Heart left ventricle (tissue), 16 donors: ENCODE results near the gene SERTM2. TPM values are rescaled to one million over a fixed set of nuclear protein-coding genes. Genes with fewer than 3 reads are reported as not detected.
A peak's percentile ranks its signal among the peaks of the same experiment; 100 is the strongest.

Source experiments
- ATAC-seq, 4 donors: fragments of 200-7000 bp; cut with Tn5 transposase; one replicate each; pipeline ENCODE4 v1.9.1; 2020 to 2022; ENCODE audit warnings: moderate library complexity in 4 of 4, mild to moderate bottlenecking in 3 of 4, moderate number of reproducible peaks in 1 of 4
- DNase-seq, 5 donors: peaks; one replicate each; pipeline ENCODE4 v3.0.0-alpha.2; 2020
- H3K27ac ChIP-seq, 12 donors: fragments of 200-600 bp; sonication (generic) in 4 of 12; one replicate each; pipeline versions ENCODE4 v1.5.0 to v1.8.0; 2016 to 2022; ENCODE audit warnings: mild to moderate bottlenecking in 2 of 12
- H3K27me3 ChIP-seq, 9 donors: fragments of 200-600 bp; sonication (generic) in 2 of 9; one replicate each; pipeline versions ENCODE4 v1.5.1 to v1.8.0; 2016 to 2022; ENCODE audit warnings: mild to moderate bottlenecking in 3 of 9
- H3K36me3 ChIP-seq, 9 donors: fragments of 200-600 bp; sonication (generic) in 2 of 9; one replicate each; pipeline versions ENCODE4 v1.5.0 to v1.8.0; 2018 to 2022; ENCODE audit warnings: mild to moderate bottlenecking in 2 of 9
- H3K4me1 ChIP-seq, 12 donors: fragments of 200-600 bp; sonication (generic) in 4 of 12; one replicate each; pipeline versions ENCODE4 v1.5.0 to v1.8.0; 2016 to 2022; ENCODE audit warnings: mild to moderate bottlenecking in 3 of 12
- H3K4me3 ChIP-seq, 12 donors: fragments of 200-600 bp; sonication (generic) in 4 of 12; one replicate each; pipeline versions ENCODE4 v1.5.0 to v1.8.0; 2017 to 2022; ENCODE audit warnings: mild to moderate bottlenecking in 9 of 12, moderate library complexity in 4 of 12
- H3K9me3 ChIP-seq, 12 donors: fragments of 200-600 bp; sonication (generic) in 4 of 12; one replicate each; pipeline versions ENCODE4 v1.5.0 to v1.8.0; 2016 to 2022; ENCODE audit warnings: mild to moderate bottlenecking in 1 of 12
- CTCF ChIP-seq, 12 donors: fragments of 200-600 bp; sonication (generic) in 4 of 12; IDR thresholded peaks; one replicate each; pipeline versions ENCODE4 v1.5.0 to v1.8.0; 2018 to 2022; ENCODE audit warnings: antibody characterized with exemption in 12 of 12, mild to moderate bottlenecking in 5 of 12
- POLR2A ChIP-seq, 2 donors: fragments of 450-650 bp; IDR thresholded peaks; one replicate each; pipeline ENCODE4 v1.6.1; 2017; ENCODE audit warnings: antibody characterized with exemption in 2 of 2, mild to moderate bottlenecking in 2 of 2, moderate library complexity in 2 of 2
- WGBS, 4 donors: extraction: QIAGEN DNeasy Blood & Tissue Kit in 2 of 4; methylation state at CpG; one replicate each; pipeline versions ENCODE4 v1.1.5 to v1.1.7; 2013 to 2018; 5-methylcytosine and 5-hydroxymethylcytosine counted together
- intact Hi-C, 10 donors: fragments of 100-400 bp; cut with DNase I; formaldehyde crosslinking; loops; one replicate each; pipeline versions ENCODE4 v1.11.1 to v1.14.2; 2022
- polyA plus RNA-seq, 2 donors: library from polyadenylated mRNA; stranded (reverse); fragments of 200-250 nt; gene quantifications; one replicate each; pipeline ENCODE4 v1.2.3, GENCODE V29; 2013
- total RNA-seq, 9 donors: library from RNA; depleted of rRNA in 2 of 9; stranded (reverse); fragments of >200 nt in 2 of 9; fragmentation: NEBNext Ultra II Directional in 3 of 9; extraction: Animal tissue kit (Norgen Biotek cat#: 25700) in 3 of 9; gene quantifications; one replicate each; pipeline versions ENCODE4 v1.1.0 to v1.2.4, GENCODE V29; 2016 to 2023
- donor health status: ischemic (EF 13 %, LVEDD 7.1; RV severe dilation, severe dysfunction).
- donor health status: healthy with polysubstance abuse.
- donor health status: DM: no; HTN: yes; CAD: no.
- donor health status: DM: no; HTN: no; CAD: no.
- donor health status: ischemic (EF 25% LVEDD 6.9; RV normal size, moderate dysfunction).
- donor health status: ischemic (EF 25% LVEDD 5.7; RV mildly dilated, moderate dysfunction).
- donor health status: healthy.
- donor health status: DM: yes; HTN: yes; CAD: no.
- donor health status: ischemic (EF 35%, LVEDD 5.7; RV mildly dilated, moderate dysfunction).
- donor health status: nonischemic (EF 11% LVEDD 7.7; RV severe dilation, severe dysfunction).
- donor health status: DM: yes; HTN: yes; CAD: no.
- donor health status: PGD.
- donor health status: ischemic (EF 29% LVEDD 5.4; RV normal size, mild dysfunction).
- donor health status: nonischemic (EF 23%, LVEDD 6.1; RV moderate dilation, normal function).

SERTM2 gene
- total and polyA plus RNA-seq, 11 donors, result 0.27 TPM; not detected in 10

DNA sequence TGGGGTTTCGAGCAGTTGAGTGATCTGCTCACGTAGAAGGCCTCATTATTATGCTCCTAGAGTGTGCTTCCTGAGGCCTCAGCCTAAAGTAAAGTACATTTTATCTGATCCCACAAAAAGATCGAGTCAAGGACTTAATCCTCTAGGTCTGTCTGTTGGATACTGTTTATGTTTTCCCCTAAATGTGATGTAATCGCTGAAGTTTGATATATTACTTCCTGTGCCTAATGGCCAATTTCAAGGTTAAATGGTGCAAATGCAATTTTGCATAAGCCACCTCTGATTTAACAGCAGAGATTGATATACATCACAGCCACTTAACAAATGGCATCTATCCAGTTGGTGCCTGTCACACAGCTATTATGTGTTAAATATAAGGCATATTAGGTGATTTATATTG is 19.4 kb upstream of the SERTM2 start:
- DNase-seq, result no peak
- 45 to 73% (median 65%) methylated on average over 4 of the region's 4 CpGs for WGBS, 4 donors
- no peak for TF ChIP-seq POLR2A (IDR thresholded peaks at IDR 0.05)
- no peak for ATAC-seq
- Histone ChIP-seq H3K27ac (no peak overlapping the region), H3K4me1 (no peaks in the 10 kb centered on the region), H3K36me3 (no peaks in the 10 kb centered on the region), H3K9me3 (no peaks in the 10 kb centered on the region), H3K27me3 (peaks cover 0 to 6% (median 0%) of the 10 kb centered on the region in 9 donors), H3K4me3 (no peak overlapping the region)
- intact Hi-C loops, result no loop called here

- intact Hi-C loops, result no loop called here
- H3K4me1 ChIP-seq, result no peaks in the 10 kb centered on the region
- H3K27me3 ChIP-seq, result peaks cover 0 to 5% (median 0%) of the 10 kb centered on the region in 9 donors
- H3K27ac ChIP-seq, result no peak overlapping the region
- DNase-seq, result no peak
- no peaks in the 10 kb centered on the region for H3K36me3 ChIP-seq
- no peaks in the 10 kb centered on the region for H3K9me3 ChIP-seq
- no peak for ATAC-seq
- H3K4me3 ChIP-seq, result no peak overlapping the region
- no peak for TF ChIP-seq CTCF (IDR thresholded peaks at IDR 0.05)
- no peak for TF ChIP-seq POLR2A (IDR thresholded peaks at IDR 0.05)
- WGBS, 4 donors, result 68 to 81% (median 74%) methylated on average over 3 of the region's 3 CpGs
These were observed 12.8 kb upstream of the SERTM2 start for GRCh38 chrX:111498538-111499103.

GRCh38 chrX:111503485-111503993 is 7.9 kb upstream of the SERTM2 start:
- no peak overlapping the region for H3K4me3 ChIP-seq
- H3K9me3 ChIP-seq, result no peaks in the 10 kb centered on the region
- WGBS, 4 donors, result 34 to 69% (median 50%) methylated on average over 2 of the region's 2 CpGs
- DNase-seq, result no peak
- intact Hi-C loops, result no loop called here
- no peaks in the 10 kb centered on the region for H3K4me1 ChIP-seq
- H3K27ac ChIP-seq, result no peak overlapping the region
- TF ChIP-seq POLR2A (IDR thresholded peaks at IDR 0.05), result no peak
- no peak for TF ChIP-seq CTCF (IDR thresholded peaks at IDR 0.05)
- H3K36me3 ChIP-seq, result no peaks in the 10 kb centered on the region
- peaks cover 0 to 18% (median 0%) of the 10 kb centered on the region in 9 donors for H3K27me3 ChIP-seq
- no peak for ATAC-seq

DNA sequence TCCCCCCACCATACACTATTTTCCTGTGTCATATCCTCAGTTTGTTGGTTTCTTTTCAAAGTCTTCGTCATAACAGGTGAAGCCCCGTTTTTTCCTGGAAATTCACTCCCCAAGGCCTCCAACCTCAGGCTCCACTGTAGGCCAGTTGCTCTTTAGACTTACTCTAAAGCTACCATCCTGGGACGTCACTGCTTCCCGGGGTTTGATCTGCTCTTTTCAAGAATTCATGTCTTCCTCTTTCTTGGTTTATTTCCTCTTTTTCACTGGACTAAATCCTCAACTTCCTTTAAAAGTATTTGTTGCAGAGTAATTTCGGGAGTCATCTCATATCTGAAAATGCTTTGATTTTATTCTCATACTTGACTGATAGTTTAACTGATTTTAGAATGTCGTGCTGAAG is 6.5 kb upstream of the SERTM2 start:
- WGBS, 4 donors, result 51 to 76% (median 60%) methylated on average over 6 of the region's 6 CpGs
- H3K27me3 ChIP-seq, result peaks cover 0 to 27% (median 0%) of the 10 kb centered on the region in 9 donors
- H3K4me3 ChIP-seq, result no peak overlapping the region
- peak in 1 of 5 donors; percentile 24 for DNase-seq
- H3K27ac ChIP-seq, result no peak overlapping the region
- H3K36me3 ChIP-seq, result no peaks in the 10 kb centered on the region
- intact Hi-C loops, result no loop called here
- no peak for ATAC-seq
- H3K9me3 ChIP-seq, result no peaks in the 10 kb centered on the region
- H3K4me1 ChIP-seq, result no peaks in the 10 kb centered on the region
- TF ChIP-seq POLR2A (IDR thresholded peaks at IDR 0.05), result no peak
- no peak for TF ChIP-seq CTCF (IDR thresholded peaks at IDR 0.05)

- ATAC-seq, result no peak
- WGBS, 4 donors, result 85 to 95% (median 86%) methylated on average over 2 of the region's 2 CpGs
- intact Hi-C loops, result no loop called here
These were observed 5.7 kb upstream of the SERTM2 start for GRCh38 chrX:111505783-111506182.

More at GRCh38 chrX:111505783-111506182, 5.7 kb upstream of the SERTM2 start:
- Histone ChIP-seq H3K4me3 (no peak overlapping the region), H3K27me3 (peaks cover 0 to 30% (median 0%) of the 10 kb centered on the region in 9 donors), H3K4me1 (no peaks in the 10 kb centered on the region), H3K36me3 (no peaks in the 10 kb centered on the region), H3K27ac (no peak overlapping the region), H3K9me3 (no peaks in the 10 kb centered on the region)
- TF ChIP-seq CTCF (IDR thresholded peaks at IDR 0.05) (no peak), POLR2A (IDR thresholded peaks at IDR 0.05) (no peak)
- no peak for DNase-seq
